ENCODE results near the gene UBE2H. TPM values are rescaled to one million over a fixed set of nuclear protein-coding genes. Genes with fewer than 3 reads are reported as not detected.

The UBE2H gene
- total and polyA plus RNA-seq, 2 of the 4 experiments (the other 2 are of a cell fraction): 34.6 to 49.4 TPM

- H2AFZ ChIP-seq (replicated peaks; ENCODE audit: low read length, poor library complexity): no peak overlapping the region
- peak overlapping the region; percentile 52; the same call in 1 of the 2 replicates for H2AK5ac ChIP-seq (ENCODE audit: low read depth, low read length)
- CTCF ChIA-PET: interaction anchor here (0.6 kb wide), 1 partner anchor 166 kb away, joined by 4 read pairs; no protein-coding TSS in a partner anchor
- peak overlapping the region in 1 of 2 experiments; percentile 41; a peak in 1 of 4 replicates for H4K8ac ChIP-seq (ENCODE audit: low read depth in 2 of 2, low read length in 2 of 2)
- H3K27me3 ChIP-seq (ENCODE audit: control insufficient read depth, insufficient read depth, low read length): no peaks in the 10 kb centered on the region
- TF ChIP-seq USF2 (IDR thresholded peaks at IDR 0.05; ENCODE audit: low read depth, low read length) (no peak), SMC3 (IDR thresholded peaks at IDR 0.05; ENCODE audit: low read depth, low read length) (no peak), CHD1 (IDR thresholded peaks at IDR 0.05; ENCODE audit: low read depth, low read length) (no peak), CEBPB (IDR thresholded peaks at IDR 0.05; ENCODE audit: low read depth, low read length) (no peak), BHLHE40 (IDR thresholded peaks at IDR 0.05; ENCODE audit: low read depth, low read length) (no peak), RFX5 (IDR thresholded peaks at IDR 0.05; ENCODE audit: low read depth, low read length) (no peak), MAFK (IDR thresholded peaks at IDR 0.05; ENCODE audit: low read depth, low read length) (no peak)
- H2BK5ac ChIP-seq (ENCODE audit: low read depth, low read length, poor library complexity, severe bottlenecking): peak overlapping the region; percentile 90
- H3K9ac ChIP-seq (ENCODE audit: low read depth, low read length): no peak overlapping the region; the same call in 1 of the 2 replicates
- DNase-seq: no peak
- peak overlapping the region; percentile 18; the same call in 1 of the 3 replicates for H2BK15ac ChIP-seq (ENCODE audit: low read depth, low read length)
- peaks cover 8% of the 10 kb centered on the region for H3K9me1 ChIP-seq (ENCODE audit: insufficient read depth, low read length)
- H2AK9ac ChIP-seq (replicated peaks; ENCODE audit: low read depth, low read length, poor library complexity): no peak overlapping the region
- WGBS, 2 experiments (ENCODE audit: extremely low coverage in 2 of 2, insufficient read length in 1 of 2): 100% methylated on average over 1 of the region's 3 CpGs; no CpG with 5 or more reads in 1 of the 2 experiments
- H3K4ac ChIP-seq (ENCODE audit: low read depth, low read length): peak overlapping the region; percentile 81; the same call in 1 of the 2 replicates
- H3K4me1 ChIP-seq (ENCODE audit: control insufficient read depth, insufficient read depth, low read length): peaks cover 25% of the 10 kb centered on the region
- peaks cover 10% of the 10 kb centered on the region for H3K36me3 ChIP-seq (ENCODE audit: control insufficient read depth, insufficient read depth, low read length)
- H3K14ac ChIP-seq (replicated peaks; ENCODE audit: low read depth, low read length): peak overlapping the region; percentile 64; the same call in 1 of the 2 replicates
- no peak overlapping the region; the same call in 1 of the 2 replicates for H4K5ac ChIP-seq (ENCODE audit: low read depth, low read length)
- POLR2A ChIA-PET (ENCODE audit: unreplicated experiment): no interaction called here
- peak overlapping the region; percentile 52; the same call in 1 of the 2 replicates for H3K23ac ChIP-seq (ENCODE audit: low read depth, low read length)
- H3K27ac ChIP-seq (ENCODE audit: insufficient read depth, low read length): no peak overlapping the region
- intact Hi-C loops (cut with micrococcal nuclease) (no loop called here), in situ Hi-C loops (cut with MboI; ENCODE audit: low sequenced_read_pairs) (no loop called here), dilution Hi-C loops (cut with HindIII; ENCODE audit: low sequenced_read_pairs, unreplicated experiment) (no loop called here)
- ATAC-seq (ENCODE audit: low read depth): no peak; the same call in 1 of the 2 replicates
- no peak overlapping the region for H3K4me3 ChIP-seq (ENCODE audit: insufficient read depth, low read depth, low read length)
- no peak overlapping the region for H3K56ac ChIP-seq (ENCODE audit: extremely low read depth, insufficient read depth, low read length)
- no TSS peak for BruUV-seq (replicated peaks)
- peak overlapping the region; percentile 68; the same call in 1 of the 2 replicates for H4K91ac ChIP-seq (ENCODE audit: insufficient read depth, low read depth, low read length)
- H4K20me1 ChIP-seq (ENCODE audit: insufficient read depth, low read length): peaks cover 18% of the 10 kb centered on the region; the same call in 1 of the 2 replicates
- no peaks in the 10 kb centered on the region for H3K9me3 ChIP-seq (ENCODE audit: control insufficient read depth, insufficient read depth, low read length)
- peak overlapping the region; percentile 94 for H3K18ac ChIP-seq (ENCODE audit: low read depth, low read length)
- H2BK120ac ChIP-seq (ENCODE audit: low read depth, low read length): peak overlapping the region; percentile 85
- H2BK20ac ChIP-seq (ENCODE audit: low read depth, low read length): peak overlapping the region; percentile 86; the same call in 1 of the 2 replicates
- peaks cover 45 to 73% of the 10 kb centered on the region in 2 experiments for H3K79me1 ChIP-seq (ENCODE audit: low read depth in 1 of 2, low read length in 2 of 2)
- no peak overlapping the region; the same call in 1 of the 2 replicates for H3K4me2 ChIP-seq (ENCODE audit: low read depth, low read length)
These were observed 86.5 kb downstream of the UBE2H start for GRCh38 chr7:129866251-129866650.

Measured in IMR-90 (cell line).